ENCODE measurements around the gene LEUTX.

GRCh38 chr19:39816287-39817048 is 37.8 kb downstream of the LEUTX start:
- no peak for TF ChIP-seq POLR2AphosphoS5 (IDR thresholded peaks at IDR 0.05; ENCODE audit: insufficient read depth in 1 of 2, low read depth in 1 of 2)
- TF ChIP-seq, protein P1, sequence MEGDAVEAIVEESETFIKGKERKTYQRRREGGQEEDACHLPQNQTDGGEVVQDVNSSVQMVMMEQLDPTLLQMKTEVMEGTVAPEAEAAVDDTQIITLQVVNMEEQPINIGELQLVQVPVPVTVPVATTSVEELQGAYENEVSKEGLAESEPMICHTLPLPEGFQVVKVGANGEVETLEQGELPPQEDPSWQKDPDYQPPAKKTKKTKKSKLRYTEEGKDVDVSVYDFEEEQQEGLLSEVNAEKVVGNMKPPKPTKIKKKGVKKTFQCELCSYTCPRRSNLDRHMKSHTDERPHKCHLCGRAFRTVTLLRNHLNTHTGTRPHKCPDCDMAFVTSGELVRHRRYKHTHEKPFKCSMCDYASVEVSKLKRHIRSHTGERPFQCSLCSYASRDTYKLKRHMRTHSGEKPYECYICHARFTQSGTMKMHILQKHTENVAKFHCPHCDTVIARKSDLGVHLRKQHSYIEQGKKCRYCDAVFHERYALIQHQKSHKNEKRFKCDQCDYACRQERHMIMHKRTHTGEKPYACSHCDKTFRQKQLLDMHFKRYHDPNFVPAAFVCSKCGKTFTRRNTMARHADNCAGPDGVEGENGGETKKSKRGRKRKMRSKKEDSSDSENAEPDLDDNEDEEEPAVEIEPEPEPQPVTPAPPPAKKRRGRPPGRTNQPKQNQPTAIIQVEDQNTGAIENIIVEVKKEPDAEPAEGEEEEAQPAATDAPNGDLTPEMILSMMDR (IDR thresholded peaks at IDR 0.05): no peak
